Activated effector memory CD4-positive, alpha-beta T cell treated with Interleukin-2 at 50 U/mL for 16 hours (primary cell): ENCODE data around the gene ID1.
"Not testable (repeated sequence)": the region's sequence is repeated elsewhere in the genome, so short reads cannot be mapped to it uniquely, and the experiment has no call there.

Experiments used
- DNase-seq: peaks from one replicate; pipeline ENCODE4 v3.0.0-alpha.2; 2020

Gene ID1

DNA sequence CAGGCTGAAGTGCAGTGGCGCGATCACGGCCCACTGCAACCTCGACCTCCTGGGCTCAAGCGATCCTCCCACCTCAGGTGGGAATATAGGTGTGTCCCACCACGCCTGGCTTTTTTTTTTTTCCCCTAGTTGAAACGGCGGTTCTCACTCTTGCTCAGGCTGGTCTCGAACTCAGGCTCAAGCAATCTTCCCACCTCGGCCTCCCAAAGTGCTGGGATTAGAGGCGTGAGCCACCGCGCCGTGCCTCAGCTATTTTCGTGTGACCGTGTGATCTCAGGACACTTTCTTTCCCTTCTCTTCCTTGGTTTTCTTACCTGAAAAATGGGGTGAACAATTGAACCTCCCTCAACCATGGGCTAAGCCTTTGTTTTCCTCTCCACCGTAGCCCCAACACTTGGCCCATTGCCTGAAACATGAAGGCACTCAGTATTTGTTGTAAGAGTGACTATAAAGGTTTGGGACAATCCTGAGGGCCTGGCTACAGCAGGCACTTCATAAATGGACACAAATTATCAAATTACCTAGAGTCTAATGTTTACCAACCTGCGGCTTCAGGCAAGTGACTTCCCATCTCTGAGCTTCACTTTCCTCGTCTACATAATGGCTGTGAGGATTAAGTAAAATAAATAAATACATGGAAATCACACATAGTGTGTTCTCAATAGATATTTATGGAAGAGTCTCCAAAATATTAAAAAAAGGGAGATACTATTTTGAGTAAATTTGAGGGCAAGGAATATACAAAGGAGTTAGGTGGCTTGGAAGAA, 31.4 kb upstream of the ID1 start:
- DNase-seq, result no peak

DNA sequence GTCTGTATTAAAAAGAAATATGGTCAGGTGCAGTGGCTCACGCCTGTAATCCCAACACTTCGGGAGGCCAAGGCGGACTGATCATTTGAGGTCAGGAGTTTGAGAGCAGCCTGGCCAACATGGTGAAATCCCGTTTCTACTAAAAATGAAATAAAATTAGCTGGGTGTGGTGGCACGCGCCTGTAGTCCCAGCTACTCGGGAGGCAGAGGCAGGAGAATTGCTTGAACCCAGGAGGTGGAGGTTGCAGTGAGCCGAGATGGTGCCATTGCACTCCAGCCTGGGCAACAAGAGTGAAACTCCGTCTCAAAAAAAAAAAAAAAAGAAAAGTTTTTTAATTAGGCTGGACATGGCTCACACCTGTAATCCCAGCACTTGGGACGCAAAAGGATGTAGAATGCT, 30.1 kb upstream of the ID1 start:
- not testable (repeated sequence) for DNase-seq

DNA sequence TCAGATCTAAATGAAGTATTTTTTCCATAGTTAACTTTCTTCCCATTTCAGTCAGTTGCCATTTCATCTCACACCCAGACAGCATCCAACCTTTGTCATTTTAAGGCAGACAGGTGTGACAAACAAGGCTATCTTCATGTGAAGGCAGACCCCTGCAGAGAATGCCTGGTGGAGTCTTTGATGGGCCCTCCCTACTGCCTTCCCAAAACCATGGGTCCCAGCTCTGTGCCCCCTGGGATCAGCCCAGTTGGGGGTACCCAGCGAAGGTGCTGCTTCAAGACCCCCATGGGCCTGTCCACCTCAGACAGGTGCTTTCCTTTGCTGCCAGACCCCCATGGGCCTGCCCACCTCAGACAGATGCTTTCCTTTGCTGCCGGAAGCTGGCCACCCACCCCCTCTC, 28.3 kb upstream of the ID1 start:
- DNase-seq, result no peak

DNA sequence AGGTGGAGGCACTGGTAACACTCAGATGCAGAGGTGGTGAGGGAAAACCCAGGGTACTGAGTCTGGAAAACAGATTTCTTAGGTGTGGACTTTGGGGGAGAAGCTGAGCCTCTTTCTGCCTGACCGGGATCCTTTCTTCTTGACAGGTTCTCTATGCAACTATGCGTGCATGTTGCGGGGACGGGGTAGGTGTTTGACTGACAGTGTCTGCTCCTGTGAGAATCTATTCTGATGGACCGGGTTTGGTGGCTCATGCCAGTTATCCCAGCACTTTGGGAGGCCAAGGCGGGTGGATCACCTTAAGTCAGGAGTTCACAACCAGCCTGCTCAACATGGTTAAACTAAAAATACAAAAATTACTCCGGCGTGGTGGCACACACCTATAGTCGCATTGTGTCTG, 27.9 kb upstream of the ID1 start:
- DNase-seq, result no peak

DNA sequence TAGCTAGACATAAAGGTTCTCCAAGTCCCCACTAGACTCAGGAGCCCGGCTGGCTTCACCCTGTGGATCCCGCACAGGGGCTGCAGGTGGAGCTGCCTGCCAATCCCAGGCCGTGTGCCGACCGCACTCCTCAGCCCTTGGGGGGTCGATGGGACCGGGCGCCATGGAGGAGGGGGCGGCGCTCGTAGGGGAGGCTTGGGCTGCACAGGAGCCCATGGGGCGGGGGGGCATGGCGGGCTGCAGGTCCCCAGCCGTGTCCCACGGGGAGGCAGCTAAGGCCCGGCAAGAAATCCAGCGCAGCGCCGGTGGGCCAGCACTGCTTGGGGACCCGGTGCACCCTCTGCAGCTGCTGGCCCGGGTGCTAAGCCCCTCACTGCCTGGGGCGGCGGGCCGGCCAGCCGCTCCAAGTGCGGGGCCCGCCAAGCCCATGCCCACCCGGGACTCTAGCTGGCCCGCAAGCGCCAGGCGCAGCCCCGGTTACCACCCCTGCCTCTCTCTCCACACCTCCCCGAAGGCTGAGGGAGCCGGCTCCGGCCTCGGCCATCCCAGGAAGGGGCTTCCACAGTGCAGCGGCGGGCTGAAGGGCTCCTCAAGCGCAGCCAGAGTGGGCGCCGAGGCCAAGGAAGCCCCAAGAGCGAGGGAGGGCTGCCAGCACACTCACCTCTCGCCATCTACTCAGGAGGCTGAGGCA, 26.5 kb upstream of the ID1 start:
- no peak for DNase-seq

DNA sequence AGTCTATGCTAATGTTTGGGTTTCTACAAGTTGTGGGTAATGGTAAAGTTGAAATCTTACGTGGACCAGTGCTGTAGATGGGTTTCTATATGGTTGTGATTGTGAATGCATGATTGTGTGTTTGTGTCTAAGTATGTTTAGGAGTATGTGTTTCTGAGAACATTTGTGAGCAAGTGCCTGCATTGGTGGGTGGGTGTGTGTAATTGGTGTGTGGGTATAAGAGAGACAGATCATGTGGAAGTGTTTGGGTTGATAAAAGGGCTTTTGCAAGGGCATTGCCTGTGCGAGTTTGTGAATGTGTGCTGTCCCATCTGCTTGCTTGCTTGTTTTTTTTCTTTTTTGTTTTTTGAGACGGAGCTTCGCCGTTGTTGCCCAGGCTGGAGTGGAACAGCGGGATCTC, 25.8 kb upstream of the ID1 start:
- no peak for DNase-seq

DNA sequence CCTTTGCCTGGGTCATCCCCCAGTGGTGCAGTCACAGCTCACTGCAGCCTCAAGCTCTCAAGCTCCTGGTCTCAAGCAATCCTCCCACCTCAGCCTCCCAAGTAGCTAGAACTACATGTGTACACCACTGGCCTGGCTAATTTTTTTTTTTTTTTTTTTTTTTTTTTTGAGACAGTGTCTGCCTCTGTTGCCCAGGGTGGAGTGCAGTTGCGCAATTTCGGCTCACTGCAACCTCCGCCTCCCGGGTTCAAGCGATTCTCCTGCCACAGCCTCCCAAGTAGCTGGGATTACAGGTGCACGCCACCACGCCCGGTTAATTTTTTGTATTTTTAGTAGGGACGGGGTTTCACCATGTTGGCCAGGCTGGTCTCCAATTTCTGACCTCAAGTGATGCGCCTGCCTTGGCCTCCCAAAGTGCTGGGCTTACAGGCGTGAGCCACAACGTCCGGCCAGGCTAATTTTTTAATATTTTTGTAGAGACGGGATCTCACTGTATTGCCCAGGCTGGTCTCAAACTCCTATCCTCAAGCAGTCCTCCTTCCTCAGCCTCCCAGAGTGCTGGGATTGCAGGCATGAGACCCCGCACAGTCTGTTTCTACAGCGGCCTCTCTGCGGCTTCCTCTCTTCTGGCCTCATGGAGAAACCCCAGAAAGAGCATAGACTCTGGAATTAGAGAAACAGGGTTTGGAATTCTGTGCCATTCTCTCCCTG, 25.0 kb upstream of the ID1 start:
- DNase-seq, result not testable (repeated sequence)

DNA sequence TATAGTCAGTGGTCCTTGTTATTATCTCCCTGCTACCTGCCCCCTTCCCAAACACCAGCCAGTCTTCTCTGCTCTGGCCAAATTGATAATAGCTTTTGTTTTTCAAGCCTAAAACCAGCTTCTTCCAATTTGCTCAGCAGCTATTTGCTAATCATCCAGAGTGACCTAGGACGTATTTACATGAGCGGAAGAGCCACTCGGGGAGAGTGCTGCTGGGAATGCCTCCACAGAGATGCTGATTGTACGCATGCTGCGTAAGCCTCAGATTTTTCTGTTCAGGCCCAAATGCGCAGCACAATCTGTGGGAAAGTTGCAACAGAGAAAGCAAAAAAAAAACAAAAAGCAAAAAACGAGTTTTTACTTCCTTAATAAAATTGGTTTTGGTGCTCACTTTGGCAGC, 24.4 kb upstream of the ID1 start:
- DNase-seq, result no peak

DNA sequence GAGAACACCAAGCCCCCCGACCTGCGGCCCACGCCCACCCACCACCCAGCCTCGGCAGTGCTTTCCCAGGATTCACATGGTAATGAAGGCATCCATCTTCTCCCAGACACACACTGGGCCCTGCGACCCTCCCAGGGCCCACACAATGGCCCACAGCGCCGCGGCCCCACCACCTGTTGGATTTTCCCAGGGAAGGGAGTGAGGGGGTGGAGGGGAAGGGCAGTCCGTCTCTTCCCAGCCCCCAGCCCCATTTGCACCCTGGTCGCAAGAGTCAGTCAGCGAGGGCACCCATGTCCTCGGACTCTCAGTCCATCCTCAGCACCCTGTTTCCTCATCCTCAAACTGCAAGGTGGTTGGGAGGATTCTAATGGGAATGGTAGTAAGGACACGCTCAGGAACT, 23.7 kb upstream of the ID1 start:
- no peak for DNase-seq

DNA sequence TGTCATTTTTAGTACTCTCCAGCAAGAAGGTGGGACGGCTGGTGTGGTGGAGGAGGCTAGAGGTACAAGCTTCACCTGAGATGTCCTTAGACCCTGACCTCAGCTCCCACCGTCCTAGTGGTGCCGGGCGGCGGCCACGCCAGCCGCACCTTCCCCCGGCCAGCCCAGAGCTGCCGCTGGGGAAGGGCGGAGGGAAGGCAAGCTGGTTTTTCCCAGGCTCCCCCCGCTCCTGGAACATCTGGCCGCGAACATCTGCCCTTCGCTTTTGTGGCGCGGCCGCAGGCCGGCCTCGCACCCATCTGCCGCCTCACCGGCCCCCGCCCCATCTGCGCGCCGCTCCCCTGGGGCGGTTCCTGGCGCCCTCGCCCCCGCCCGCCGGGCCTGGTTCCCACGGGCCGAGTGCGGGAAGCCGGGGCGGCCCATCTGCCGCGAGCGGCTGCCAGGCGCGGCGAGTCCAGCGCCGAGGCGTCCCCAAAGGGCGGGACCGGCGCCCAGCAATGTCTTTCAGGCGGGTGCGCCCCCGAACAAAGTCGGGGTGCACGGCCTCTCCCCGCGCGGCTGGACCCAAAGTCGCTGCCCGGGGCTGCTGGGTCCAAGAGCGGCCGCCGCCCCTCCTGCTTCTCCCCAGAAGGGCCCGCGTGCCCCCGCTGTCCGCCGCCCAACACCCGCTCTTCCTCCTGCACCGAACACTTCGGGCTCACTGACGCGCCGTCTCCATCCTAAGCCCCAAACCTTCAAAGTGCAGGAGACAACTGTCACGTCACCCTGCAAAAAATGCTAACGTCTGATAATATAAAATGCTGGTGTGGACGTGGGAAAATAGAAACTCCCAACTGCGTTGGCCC, 17.3 kb upstream of the ID1 start:
- DNase-seq, result no peak

DNA sequence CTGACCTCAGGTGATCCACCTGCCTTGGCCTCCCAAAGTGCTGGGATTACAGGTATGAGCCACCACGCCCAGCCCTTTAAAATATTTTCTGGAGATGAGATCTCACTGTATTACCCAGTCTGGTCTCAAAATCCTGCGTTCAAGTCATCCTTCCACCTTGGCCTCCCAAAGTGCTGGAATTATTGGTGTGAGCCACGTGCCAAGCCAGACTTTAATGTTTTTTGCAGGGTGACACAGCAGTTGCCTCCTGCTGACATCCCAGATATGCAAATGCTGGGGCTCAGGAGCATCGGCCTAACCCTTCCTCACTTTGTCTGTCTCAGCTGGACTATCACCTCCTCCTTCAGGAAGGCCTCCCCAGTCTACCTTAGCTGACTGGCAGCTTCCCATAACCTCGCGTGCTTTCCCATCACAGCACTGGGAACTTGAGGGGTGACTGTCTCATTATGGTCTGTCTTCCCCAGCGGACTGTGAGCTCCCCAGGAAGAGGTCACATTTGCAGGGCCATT, 14.3 kb upstream of the ID1 start:
- DNase-seq, result no peak

DNA sequence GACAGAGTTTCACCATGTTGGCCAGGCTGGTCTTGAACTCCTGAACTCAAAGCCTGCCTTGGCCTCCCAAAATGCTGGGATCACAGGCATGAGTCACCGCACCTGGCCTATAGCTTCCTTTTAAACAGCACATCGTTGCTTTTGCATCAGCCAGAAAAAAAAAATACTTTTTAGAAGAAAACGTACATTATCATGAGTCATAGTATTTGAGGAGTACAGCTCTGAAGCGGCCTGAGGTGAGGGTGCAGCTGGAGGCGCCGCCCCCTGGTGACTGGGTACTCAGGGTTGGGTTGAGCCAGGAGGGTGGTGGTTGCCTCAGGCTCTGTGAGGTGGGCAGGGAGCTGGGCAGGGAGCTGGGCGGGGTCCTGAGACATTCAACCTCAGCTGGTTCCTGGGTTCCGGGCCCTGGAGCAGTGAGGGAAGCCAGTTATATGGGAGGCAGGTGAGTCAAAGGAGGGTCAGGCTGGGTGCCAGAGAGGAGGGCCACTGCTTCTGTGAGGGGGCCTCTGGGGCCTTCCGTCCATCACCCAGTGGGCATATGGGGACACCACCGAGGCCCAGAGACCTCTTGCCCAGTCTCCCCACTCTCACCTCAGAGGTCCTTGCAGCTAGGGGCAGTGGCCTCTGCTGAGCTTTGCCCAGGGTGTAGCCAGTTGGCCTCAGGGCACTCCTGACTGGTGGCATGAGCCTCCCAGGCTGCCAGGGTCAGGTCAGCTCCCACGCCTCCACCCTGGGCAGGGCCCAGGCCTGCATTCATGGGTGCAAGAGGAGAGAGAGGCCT, 11.7 kb upstream of the ID1 start:
- no peak for DNase-seq

DNA sequence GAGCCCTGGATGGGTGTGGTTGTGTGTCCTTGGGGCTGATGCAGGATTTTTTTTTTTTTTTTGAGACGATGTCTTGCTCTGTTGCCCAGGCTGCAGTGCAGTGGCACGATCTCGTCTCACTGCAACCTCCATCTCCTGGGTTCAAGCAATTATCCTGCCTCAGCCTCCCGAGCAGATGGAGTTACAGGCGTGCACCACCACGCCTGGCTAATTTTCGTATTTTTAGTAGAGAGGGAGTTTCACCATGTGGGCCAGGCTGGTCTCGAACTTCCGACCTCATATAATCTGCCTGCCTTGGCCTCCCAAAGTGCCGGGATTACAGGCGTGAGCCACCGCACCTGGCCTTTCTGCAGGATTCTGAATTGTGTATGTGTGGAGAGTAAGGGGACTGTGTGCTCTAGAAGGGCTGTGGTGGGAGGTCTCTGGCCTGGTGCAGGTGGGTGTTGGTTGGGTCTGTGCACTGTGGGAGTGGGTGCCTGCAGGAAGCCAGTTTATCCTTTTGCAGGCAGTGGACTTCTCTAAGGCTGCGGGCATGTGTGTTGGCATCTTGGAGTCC, 11.0 kb upstream of the ID1 start:
- DNase-seq, result no peak

DNA sequence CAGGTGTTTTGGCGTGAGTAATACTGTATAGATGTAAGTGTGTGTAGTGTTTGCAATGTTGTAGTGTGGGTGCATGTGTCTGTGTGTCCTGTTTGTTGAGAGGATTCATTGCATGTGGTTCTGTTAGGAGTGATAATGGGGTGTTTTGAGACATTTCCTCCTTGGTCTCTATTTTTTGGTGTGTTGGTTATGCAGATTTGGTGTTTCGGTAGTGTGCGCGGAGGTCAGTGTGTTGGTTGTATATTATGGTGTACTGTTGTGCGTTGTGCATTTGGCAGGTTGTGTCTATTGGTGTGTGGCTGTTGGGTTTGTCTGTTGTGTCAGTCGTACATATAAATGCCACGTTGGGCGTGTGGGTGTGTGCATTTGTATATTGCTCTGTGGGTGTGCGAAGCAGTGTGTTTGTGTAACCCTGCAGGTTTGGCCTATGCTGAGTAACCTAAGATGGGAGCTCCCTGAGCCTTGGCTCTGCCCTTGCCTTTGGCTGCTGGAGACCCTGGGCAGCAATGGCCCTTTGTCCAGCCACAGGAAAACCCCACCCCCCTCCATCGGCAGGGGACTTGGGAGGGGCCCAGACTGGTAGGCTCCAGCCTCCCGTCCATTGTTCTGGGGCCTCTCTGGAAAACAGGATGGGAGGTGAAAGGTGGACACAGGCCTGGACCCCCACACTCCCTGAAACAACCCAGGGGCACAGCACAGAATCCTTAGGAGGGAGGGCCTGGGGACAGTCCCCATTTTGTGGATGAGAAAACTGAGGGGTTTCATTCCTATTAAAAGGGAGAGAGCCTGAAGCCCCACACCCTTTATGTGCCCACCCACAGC, 10.3 kb upstream of the ID1 start:
- DNase-seq, result no peak

DNA sequence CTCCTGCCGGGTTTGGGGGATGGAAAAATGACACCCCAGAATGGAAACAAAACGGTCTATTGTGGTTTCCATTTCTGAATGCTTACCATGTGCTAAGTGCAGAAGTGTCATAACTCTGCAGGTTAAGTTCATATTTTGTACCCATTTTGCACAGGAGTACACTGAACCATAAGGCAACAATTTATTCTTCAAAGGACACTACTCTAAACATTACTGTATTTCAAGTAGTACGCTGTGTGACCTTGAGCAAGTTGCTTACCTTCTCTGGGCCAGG, 9.8 kb upstream of the ID1 start:
- no peak for DNase-seq

DNA sequence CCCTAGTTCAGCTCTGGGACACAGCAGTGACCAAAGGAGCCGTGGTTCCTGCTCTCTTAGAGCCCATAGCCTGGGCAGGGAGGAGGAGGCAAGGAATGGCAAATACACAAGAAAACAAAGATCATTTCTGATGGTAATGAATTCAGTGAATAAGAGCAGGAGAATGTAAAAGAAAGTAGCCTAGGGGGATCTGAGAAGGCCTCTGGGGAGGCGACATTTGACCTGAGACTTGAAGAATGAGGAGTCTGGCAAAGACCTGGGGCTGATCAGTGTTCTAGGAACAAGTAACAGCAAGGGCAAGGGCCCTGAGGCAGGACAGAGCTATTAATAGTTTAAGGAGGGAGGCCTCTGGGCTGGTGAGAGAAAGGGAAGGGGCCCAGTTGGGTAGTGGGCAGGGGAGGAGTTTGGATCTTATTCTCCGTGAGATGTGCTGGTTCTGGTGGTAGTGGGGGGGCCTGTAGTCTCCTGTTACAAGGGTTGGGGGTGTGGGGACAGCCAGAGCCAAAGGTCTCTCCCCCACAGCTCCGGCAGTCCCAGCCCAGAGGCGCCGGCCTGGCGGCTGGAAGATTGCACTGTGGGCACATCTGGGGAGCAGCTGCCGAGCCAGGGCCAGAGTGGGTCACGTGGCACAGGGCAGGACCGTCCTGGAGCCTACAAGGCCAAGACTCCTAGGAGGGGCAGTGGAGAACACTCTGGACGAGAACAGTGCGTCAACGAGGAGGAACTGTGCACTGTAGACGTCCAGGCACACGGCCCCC, 9.3 kb upstream of the ID1 start:
- DNase-seq, result no peak

DNA sequence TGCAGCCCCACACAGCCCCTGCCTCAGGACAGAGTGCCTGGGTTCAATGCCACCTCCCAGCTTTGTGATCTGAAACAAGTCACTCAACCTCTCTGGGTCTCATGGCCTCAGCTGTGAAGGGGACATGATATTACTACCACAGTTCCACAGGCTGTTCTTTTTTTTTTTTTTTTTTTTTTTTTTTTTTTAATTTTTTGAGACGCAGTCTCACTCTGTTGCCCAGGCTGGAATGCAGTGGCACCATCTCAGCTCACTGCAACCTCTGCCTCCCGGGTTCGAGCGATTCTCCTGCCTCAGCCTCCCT, 8.7 kb upstream of the ID1 start:
- DNase-seq, result not testable (repeated sequence)

DNA sequence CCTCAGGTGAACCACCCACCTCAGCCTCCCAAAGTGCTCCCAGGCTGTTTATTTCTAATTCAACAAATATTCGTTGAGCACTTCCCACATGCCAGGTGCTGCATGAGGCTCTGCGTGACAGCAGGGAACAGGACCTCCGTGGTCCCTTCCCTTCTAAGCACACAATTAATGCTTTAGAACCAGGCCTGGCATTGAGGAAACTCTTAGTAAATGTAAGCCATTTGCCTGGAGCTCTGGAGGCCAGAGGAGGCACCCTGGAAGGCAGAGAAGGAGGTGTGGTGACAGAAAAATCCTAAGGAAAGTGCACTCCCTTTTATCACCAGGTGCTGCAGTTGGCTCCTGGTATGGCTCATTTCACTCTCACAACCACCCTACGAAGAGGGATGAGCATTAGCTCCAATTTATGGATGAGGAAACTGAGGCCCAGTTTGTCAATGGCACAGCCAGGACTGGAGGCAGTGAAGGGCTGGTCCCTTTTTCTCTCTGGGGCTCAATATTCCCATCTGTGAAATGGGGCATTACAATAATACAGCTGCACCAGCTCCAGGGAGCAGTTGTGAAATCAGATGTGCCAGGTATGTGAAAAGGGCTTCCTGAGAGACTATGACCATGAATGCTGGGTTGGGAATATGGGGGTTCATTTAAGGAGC, 8.1 kb upstream of the ID1 start:
- DNase-seq, result no peak

DNA sequence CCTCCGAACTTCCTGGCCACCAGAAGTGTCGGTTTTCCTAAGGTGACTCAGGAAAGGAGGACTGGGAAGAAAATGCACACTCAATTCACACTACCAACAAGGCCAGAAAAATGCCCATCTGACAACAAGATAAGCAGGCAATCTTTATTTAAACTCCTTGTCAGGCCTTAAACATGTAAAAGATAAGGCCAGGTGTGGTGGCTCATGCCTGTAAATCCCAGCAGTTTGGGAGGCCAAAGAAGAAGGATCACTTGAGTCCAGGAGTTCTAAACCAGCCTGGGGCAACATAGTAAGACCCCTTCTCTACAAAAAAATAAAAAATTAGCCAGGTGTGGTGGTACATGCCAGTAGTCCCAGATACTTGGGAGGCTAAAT, 7.6 kb upstream of the ID1 start:
- no peak for DNase-seq

DNA sequence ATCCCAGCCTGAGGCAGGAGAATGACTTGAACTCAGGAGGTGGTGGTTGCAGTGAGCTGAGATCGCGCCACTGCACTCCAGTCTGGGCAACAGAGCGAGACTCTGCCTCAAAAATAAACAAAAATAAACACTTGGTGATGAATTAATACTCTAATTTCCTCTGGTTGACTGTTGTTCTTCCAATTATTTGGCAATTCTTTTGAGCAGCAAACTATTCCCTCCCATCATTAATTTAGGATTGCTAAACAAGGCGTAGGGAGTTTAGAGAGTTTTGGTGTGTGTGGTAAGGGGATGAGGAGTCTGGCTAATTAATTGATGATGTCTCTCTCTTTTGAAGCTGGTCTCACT, 2.7 kb upstream of the ID1 start:
- no peak for DNase-seq
